Liver (tissue), 9 donors: ENCODE measurements around the gene PPP3R2. TPM values are rescaled to one million over a fixed set of nuclear protein-coding genes. Genes with fewer than 3 reads are reported as not detected.

ENCODE experiments used
- DNase-seq: peaks from one replicate; pipeline ENCODE4 v3.0.0-alpha.2; 2017; ENCODE audit warnings: low spot score
- H3K27ac ChIP-seq, 2 donors: one replicate each; pipeline ENCODE4 v1.7.0; 2013; ENCODE audit warnings: inconsistent platforms in 2 of 2, low read length in 2 of 2, control low read depth in 1 of 2, low read depth in 1 of 2, mild to moderate bottlenecking in 1 of 2
- H3K27me3 ChIP-seq, 4 donors: one replicate each; pipeline versions ENCODE4 v1.6.1 to v1.7.0; 2013; ENCODE audit warnings: low read length in 3 of 4, inconsistent platforms in 1 of 4, mild to moderate bottlenecking in 1 of 4, moderate library complexity in 1 of 4; ENCODE audit not compliant: control insufficient read depth in 4 of 4, insufficient read depth in 4 of 4
- H3K36me3 ChIP-seq, 4 donors: one replicate each; pipeline versions ENCODE4 v1.6.1 to v1.7.0; 2013; ENCODE audit warnings: low read length in 3 of 4, mild to moderate bottlenecking in 3 of 4, low read depth in 1 of 4, moderate library complexity in 1 of 4; ENCODE audit not compliant: control insufficient read depth in 4 of 4, insufficient read depth in 3 of 4
- H3K4me1 ChIP-seq, 4 donors: one replicate each; pipeline versions ENCODE4 v1.6.1 to v1.7.0; 2013; ENCODE audit warnings: low read length in 3 of 4, mild to moderate bottlenecking in 3 of 4, moderate library complexity in 1 of 4; ENCODE audit not compliant: control insufficient read depth in 4 of 4, insufficient read depth in 4 of 4
- H3K4me3 ChIP-seq, 3 donors: one replicate each; pipeline versions ENCODE4 v1.6.1 to v1.7.0; 2013; ENCODE audit warnings: low read length in 3 of 3, control low read depth in 1 of 3, low read depth in 1 of 3, mild to moderate bottlenecking in 1 of 3
- H3K9ac ChIP-seq, 2 donors: one replicate each; pipeline ENCODE4 v1.7.0; 2013; ENCODE audit warnings: low read length in 2 of 2, mild to moderate bottlenecking in 2 of 2, moderate library complexity in 2 of 2, control low read depth in 1 of 2, low read depth in 1 of 2
- H3K9me3 ChIP-seq, 4 donors: one replicate each; pipeline versions ENCODE4 v1.6.1 to v1.7.0; 2013; ENCODE audit warnings: low read length in 3 of 4; ENCODE audit not compliant: control insufficient read depth in 4 of 4
- EGR1 ChIP-seq, 2 donors: IDR thresholded peaks; 2 replicates each; pipeline ENCODE4 v1.6.1; 2016 to 2018; ENCODE audit warnings: antibody characterized with exemption in 2 of 2, low read depth in 2 of 2
- FOXA2 ChIP-seq: IDR thresholded peaks from 2 replicates; pipeline ENCODE4 v1.6.1; 2016; ENCODE audit warnings: antibody characterized with exemption
- GABPA ChIP-seq, 2 donors: IDR thresholded peaks in 1 of 2; conservative IDR thresholded peaks in 1 of 2; 2 replicates each; pipeline ENCODE4 v1.6.1; 2016; ENCODE audit warnings: antibody characterized with exemption in 2 of 2, mild to moderate bottlenecking in 1 of 2, moderate library complexity in 1 of 2
- HNF4G ChIP-seq: IDR thresholded peaks from 2 replicates; pipeline ENCODE4 v1.6.1; 2016; ENCODE audit warnings: antibody characterized with exemption
- JUND ChIP-seq, 2 donors: IDR thresholded peaks; 2 replicates each; pipeline ENCODE4 v1.6.1; 2016; ENCODE audit warnings: antibody characterized with exemption in 2 of 2
- NR2F2 ChIP-seq: IDR thresholded peaks from 2 replicates; pipeline ENCODE4 v1.6.1; 2016; ENCODE audit warnings: antibody characterized with exemption
- RAD21 ChIP-seq, 2 donors: IDR thresholded peaks; 2 replicates each; pipeline ENCODE4 v1.6.1; 2016; ENCODE audit warnings: antibody characterized with exemption in 2 of 2, mild to moderate bottlenecking in 2 of 2
- RXRA ChIP-seq, 2 donors: IDR thresholded peaks; 2 replicates each; pipeline ENCODE4 v1.6.1; 2017 to 2018; ENCODE audit warnings: antibody characterized with exemption in 2 of 2, mild to moderate bottlenecking in 1 of 2
- SP1 ChIP-seq: IDR thresholded peaks from 2 replicates; pipeline ENCODE4 v1.6.1; 2018; ENCODE audit warnings: antibody characterized with exemption, mild to moderate bottlenecking
- TAF1 ChIP-seq: conservative IDR thresholded peaks from 2 replicates; pipeline ENCODE4 v1.6.1; 2016; ENCODE audit warnings: antibody characterized with exemption, mild to moderate bottlenecking
- YY1 ChIP-seq: IDR thresholded peaks from 2 replicates; pipeline ENCODE4 v1.6.1; 2016; ENCODE audit warnings: antibody characterized with exemption, mild to moderate bottlenecking
- WGBS: extraction: QIAGEN DNeasy Blood & Tissue Kit; methylation state at CpG from one replicate; pipeline ENCODE4 v1.1.7; 2013; 5-methylcytosine and 5-hydroxymethylcytosine counted together
- polyA plus RNA-seq, 2 donors: library from polyadenylated mRNA; stranded (reverse) in 1 of 2; unstranded in 1 of 2; fragments of 200-250 nt in 1 of 2; fragments of >200 nt in 1 of 2; fragmentation: Nextera tagmentation in 1 of 2; extraction: Ambion mirVana in 1 of 2; gene quantifications; one replicate each; pipeline versions ENCODE4 v1.2.1 to v1.2.3, GENCODE V29; 2013 to 2015
- total RNA-seq, 2 donors: library from RNA; depleted of rRNA; stranded (reverse); fragments of >200 nt; gene quantifications; one replicate each; pipeline ENCODE4 v1.2.3, GENCODE V29; 2014
- TF ChIP-seq, protein P1 (sequence below): IDR thresholded peaks from 2 replicates; pipeline ENCODE4 v1.6.1; 2016; ENCODE audit warnings: antibody characterized with exemption
- TF ChIP-seq, protein P2 (sequence below): IDR thresholded peaks from 2 replicates; pipeline ENCODE4 v1.6.1; 2016; ENCODE audit warnings: antibody characterized with exemption, mild to moderate bottlenecking
- TF ChIP-seq, protein P3 (sequence below): fragments of 150-350 bp; IDR thresholded peaks from 2 replicates; pipeline ENCODE4 v1.5.1; 2017; ENCODE audit warnings: improper control_type of control experiment, low read depth, low read length; ENCODE audit not compliant: missing input control
- donor health status: healthy.
- donor health status: healthy.
- donor health status: healthy.
- donor health status: healthy.
- donor health status: healthy.

Gene PPP3R2
- total and polyA plus RNA-seq, 4 donors = 0.08 TPM; not detected in 3

DNA sequence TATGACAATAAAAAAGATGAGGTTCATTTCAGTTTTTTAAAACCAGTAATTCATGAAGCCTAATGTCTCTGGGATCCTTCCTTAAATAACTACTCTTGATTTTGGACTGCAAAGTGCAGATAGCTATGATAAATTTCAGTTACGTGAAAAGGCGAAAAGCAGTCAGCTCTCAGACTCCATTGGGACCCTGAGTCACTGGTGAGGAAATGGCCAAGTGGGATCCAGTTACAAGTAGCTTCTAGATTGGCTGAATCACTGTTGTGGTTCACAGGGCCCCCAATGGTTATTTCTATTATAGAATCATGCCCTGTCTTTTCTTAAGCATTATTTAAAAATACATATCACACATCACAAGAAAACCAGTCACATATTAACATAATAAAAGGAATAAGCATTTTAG is 31.1 kb upstream of the PPP3R2 start:
- 95% methylated on average over 2 of the region's 2 CpGs for whole genome bisulfite sequencing

DNA sequence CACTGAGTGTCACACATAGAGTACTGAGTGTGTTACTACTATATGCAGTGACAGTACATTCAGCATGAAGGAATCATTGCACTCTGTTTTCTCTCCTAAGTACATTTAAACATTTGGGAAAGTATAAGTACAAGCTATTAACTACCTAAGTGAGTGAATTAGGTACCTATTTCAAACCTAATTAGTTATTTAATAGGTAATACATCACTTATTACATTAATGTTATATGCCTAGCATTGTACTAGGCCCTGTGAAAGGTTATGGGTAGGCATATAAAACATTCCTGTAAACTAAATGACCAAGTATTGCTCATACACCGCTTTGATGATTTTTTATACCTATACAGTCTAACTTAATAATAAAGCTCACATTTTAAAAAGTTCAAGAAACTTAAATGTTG is 25.7 kb upstream of the PPP3R2 start:
- DNase-seq = no peak
- Histone ChIP-seq H3K27ac (no peak overlapping the region), H3K4me3 (no peak overlapping the region), H3K9me3 (no peaks in the 10 kb centered on the region), H3K27me3 (no peaks in the 10 kb centered on the region), H3K9ac (no peak overlapping the region), H3K4me1 (peaks cover 0 to 3% (median 0%) of the 10 kb centered on the region in 4 donors), H3K36me3 (no peaks in the 10 kb centered on the region)
- 97% methylated on average over 1 of the region's 1 CpG for WGBS
- no peak for TF ChIP-seq RAD21 (IDR thresholded peaks at IDR 0.05)
- no peak for TF ChIP-seq YY1
- no peak for TF ChIP-seq JUND (IDR thresholded peaks at IDR 0.05)
- TF ChIP-seq, protein P1, sequence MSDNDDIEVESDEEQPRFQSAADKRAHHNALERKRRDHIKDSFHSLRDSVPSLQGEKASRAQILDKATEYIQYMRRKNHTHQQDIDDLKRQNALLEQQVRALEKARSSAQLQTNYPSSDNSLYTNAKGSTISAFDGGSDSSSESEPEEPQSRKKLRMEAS = no peak
- TF ChIP-seq RXRA (IDR thresholded peaks at IDR 0.05) = no peak
- TF ChIP-seq, protein P2, sequence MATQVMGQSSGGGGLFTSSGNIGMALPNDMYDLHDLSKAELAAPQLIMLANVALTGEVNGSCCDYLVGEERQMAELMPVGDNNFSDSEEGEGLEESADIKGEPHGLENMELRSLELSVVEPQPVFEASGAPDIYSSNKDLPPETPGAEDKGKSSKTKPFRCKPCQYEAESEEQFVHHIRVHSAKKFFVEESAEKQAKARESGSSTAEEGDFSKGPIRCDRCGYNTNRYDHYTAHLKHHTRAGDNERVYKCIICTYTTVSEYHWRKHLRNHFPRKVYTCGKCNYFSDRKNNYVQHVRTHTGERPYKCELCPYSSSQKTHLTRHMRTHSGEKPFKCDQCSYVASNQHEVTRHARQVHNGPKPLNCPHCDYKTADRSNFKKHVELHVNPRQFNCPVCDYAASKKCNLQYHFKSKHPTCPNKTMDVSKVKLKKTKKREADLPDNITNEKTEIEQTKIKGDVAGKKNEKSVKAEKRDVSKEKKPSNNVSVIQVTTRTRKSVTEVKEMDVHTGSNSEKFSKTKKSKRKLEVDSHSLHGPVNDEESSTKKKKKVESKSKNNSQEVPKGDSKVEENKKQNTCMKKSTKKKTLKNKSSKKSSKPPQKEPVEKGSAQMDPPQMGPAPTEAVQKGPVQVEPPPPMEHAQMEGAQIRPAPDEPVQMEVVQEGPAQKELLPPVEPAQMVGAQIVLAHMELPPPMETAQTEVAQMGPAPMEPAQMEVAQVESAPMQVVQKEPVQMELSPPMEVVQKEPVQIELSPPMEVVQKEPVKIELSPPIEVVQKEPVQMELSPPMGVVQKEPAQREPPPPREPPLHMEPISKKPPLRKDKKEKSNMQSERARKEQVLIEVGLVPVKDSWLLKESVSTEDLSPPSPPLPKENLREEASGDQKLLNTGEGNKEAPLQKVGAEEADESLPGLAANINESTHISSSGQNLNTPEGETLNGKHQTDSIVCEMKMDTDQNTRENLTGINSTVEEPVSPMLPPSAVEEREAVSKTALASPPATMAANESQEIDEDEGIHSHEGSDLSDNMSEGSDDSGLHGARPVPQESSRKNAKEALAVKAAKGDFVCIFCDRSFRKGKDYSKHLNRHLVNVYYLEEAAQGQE = no peak

More for the DNA sequence above, 31.1 kb upstream of the PPP3R2 start:
- H3K27me3 ChIP-seq = no peaks in the 10 kb centered on the region
- no peak for DNase-seq
- H3K9me3 ChIP-seq = no peaks in the 10 kb centered on the region
- peaks cover 2 to 10% (median 4%) of the 10 kb centered on the region in 4 donors for H3K4me1 ChIP-seq
- TF ChIP-seq, protein P1 = no peak
- TF ChIP-seq EGR1 (IDR thresholded peaks at IDR 0.05; ENCODE audit: low read depth in 2 of 2) (no peak), JUND (IDR thresholded peaks at IDR 0.05) (no peak), GABPA (IDR thresholded peaks at IDR 0.05 in 1 of 2, conservative IDR thresholded peaks at IDR 0.05 in 1 of 2) (no peak), SP1 (no peak), NR2F2 (no peak), HNF4G (no peak), RXRA (IDR thresholded peaks at IDR 0.05) (no peak), FOXA2 (no peak), RAD21 (IDR thresholded peaks at IDR 0.05) (no peak), TAF1 (no peak)
- TF ChIP-seq, protein P3, sequence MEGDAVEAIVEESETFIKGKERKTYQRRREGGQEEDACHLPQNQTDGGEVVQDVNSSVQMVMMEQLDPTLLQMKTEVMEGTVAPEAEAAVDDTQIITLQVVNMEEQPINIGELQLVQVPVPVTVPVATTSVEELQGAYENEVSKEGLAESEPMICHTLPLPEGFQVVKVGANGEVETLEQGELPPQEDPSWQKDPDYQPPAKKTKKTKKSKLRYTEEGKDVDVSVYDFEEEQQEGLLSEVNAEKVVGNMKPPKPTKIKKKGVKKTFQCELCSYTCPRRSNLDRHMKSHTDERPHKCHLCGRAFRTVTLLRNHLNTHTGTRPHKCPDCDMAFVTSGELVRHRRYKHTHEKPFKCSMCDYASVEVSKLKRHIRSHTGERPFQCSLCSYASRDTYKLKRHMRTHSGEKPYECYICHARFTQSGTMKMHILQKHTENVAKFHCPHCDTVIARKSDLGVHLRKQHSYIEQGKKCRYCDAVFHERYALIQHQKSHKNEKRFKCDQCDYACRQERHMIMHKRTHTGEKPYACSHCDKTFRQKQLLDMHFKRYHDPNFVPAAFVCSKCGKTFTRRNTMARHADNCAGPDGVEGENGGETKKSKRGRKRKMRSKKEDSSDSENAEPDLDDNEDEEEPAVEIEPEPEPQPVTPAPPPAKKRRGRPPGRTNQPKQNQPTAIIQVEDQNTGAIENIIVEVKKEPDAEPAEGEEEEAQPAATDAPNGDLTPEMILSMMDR = no peak
- TF ChIP-seq, protein P2 = no peak
- no peak overlapping the region for H3K4me3 ChIP-seq
- no peak overlapping the region for H3K9ac ChIP-seq
- H3K27ac ChIP-seq = no peak overlapping the region
- no peaks in the 10 kb centered on the region for H3K36me3 ChIP-seq
